GM12878 (cell line): ENCODE data around the gene TMSB10. TPM values are rescaled to one million over a fixed set of nuclear protein-coding genes. Genes with fewer than 3 reads are reported as not detected.

Experiments used
- BHLHE40 ChIP-seq, 2 experiments: fragments of 450-650 bp in 1 of 2; IDR thresholded peaks; 2 replicates each; pipeline ENCODE4 v1.6.1; 2011 to 2017; ENCODE audit warnings: low read depth in 2 of 2, borderline replicate concordance in 1 of 2, improper control_type of control experiment in 1 of 2, low read length in 1 of 2, mild to moderate bottlenecking in 1 of 2
- CREB1 ChIP-seq: IDR thresholded peaks from 2 replicates; pipeline ENCODE4 v1.6.1; 2012; ENCODE audit warnings: low read depth, mild to moderate bottlenecking, inconsistent platforms
- CREM ChIP-seq: IDR thresholded peaks from 2 replicates; pipeline ENCODE4 v1.6.1; 2014; ENCODE audit warnings: antibody characterized with exemption, low read depth
- EP300 ChIP-seq, 2 experiments: fragments of 150-350 bp in 1 of 2; IDR thresholded peaks; 2 replicates each; pipeline ENCODE4 v1.6.1; 2011 to 2012; ENCODE audit warnings: low read depth in 2 of 2, low read length in 2 of 2, borderline replicate concordance in 1 of 2, improper control_type of control experiment in 1 of 2, inconsistent platforms in 1 of 2; ENCODE audit not compliant: control insufficient read depth in 1 of 2
- HDGF ChIP-seq: fragments of 450-650 bp; IDR thresholded peaks from 2 replicates; pipeline ENCODE4 v1.6.1; 2016; ENCODE audit warnings: antibody characterized with exemption
- IRF4 ChIP-seq: IDR thresholded peaks from 2 replicates; pipeline ENCODE4 v1.6.1; 2011; ENCODE audit warnings: low read depth, low read length
- JUNB ChIP-seq: IDR thresholded peaks from 2 replicates; pipeline ENCODE4 v1.6.1; 2016; ENCODE audit warnings: antibody characterized with exemption, mild to moderate bottlenecking
- LARP7 ChIP-seq: fragments of 450-650 bp; IDR thresholded peaks from 2 replicates; pipeline ENCODE4 v1.6.1; 2017; ENCODE audit warnings: mild to moderate bottlenecking
- MYC ChIP-seq: IDR thresholded peaks from 2 replicates; pipeline ENCODE4 v1.6.1; 2011; ENCODE audit warnings: mild to moderate bottlenecking, low read length, moderate library complexity, inconsistent platforms; ENCODE audit not compliant: insufficient read depth, insufficient replicate concordance, insufficient read length, severe bottlenecking
- NR2C2 ChIP-seq: IDR thresholded peaks from 2 replicates; pipeline ENCODE4 v1.6.1; 2011; ENCODE audit warnings: borderline replicate concordance, low read depth; ENCODE audit not compliant: control insufficient read depth, insufficient read length
- PAX5 ChIP-seq: IDR thresholded peaks from 2 replicates; pipeline ENCODE4 v1.6.1; 2011; ENCODE audit warnings: low read depth, low read length, borderline replicate concordance
- RB1 ChIP-seq: fragments of 450-650 bp; formaldehyde crosslinking; IDR thresholded peaks from 2 replicates; pipeline ENCODE4 v1.6.1; 2017; ENCODE audit warnings: mild to moderate bottlenecking, borderline replicate concordance
- RELA ChIP-seq: fragments of 450-650 bp; IDR thresholded peaks from 2 replicates; pipeline ENCODE4 v1.8.0; 2014; ENCODE audit warnings: borderline replicate concordance; ENCODE audit not compliant: partially characterized antibody
- SUPT20H ChIP-seq: IDR thresholded peaks from 2 replicates; pipeline ENCODE4 v1.6.1; 2011; ENCODE audit warnings: low read depth, mild to moderate bottlenecking, low read length, moderate library complexity, borderline replicate concordance; ENCODE audit not compliant: control insufficient read depth
- TAF1 ChIP-seq: IDR thresholded peaks from 2 replicates; pipeline ENCODE4 v1.6.1; 2011; ENCODE audit warnings: mild to moderate bottlenecking, low read depth, low read length, borderline replicate concordance
- TARDBP ChIP-seq: IDR thresholded peaks from 2 replicates; pipeline ENCODE4 v1.6.1; 2016; ENCODE audit warnings: borderline replicate concordance
- TCF12 ChIP-seq: IDR thresholded peaks from 2 replicates; pipeline ENCODE4 v1.6.1; 2011; ENCODE audit warnings: low read depth, mild to moderate bottlenecking, low read length
- TCF7 ChIP-seq: IDR thresholded peaks from 2 replicates; pipeline ENCODE4 v1.6.1; 2014; ENCODE audit warnings: antibody characterized with exemption, borderline replicate concordance
- polyA plus RNA-seq, 11 experiments: library from polyadenylated mRNA; depleted of rRNA in 4 of 11; unstranded in 6 of 11; stranded (reverse) in 5 of 11; fragments of >200 nt; fragmentation: Nextera tagmentation in 4 of 11; fragmentation: Illumina TruSeq in 1 of 11; extraction: Ambion mirVana in 4 of 11; extraction: Trizol in 1 of 11; gene quantifications; 1 replicate in 1 of 11; 2 replicates in 10 of 11; pipeline versions ENCODE4 v1.2.1 to v1.2.3, GENCODE V29; 2011 to 2016; ENCODE audit warnings: inconsistent platforms in 2 of 11, missing spikeins in 2 of 11, low read depth in 1 of 11
- total RNA-seq, 4 experiments: library from RNA; depleted of rRNA in 3 of 4; stranded (reverse); fragments of >200 nt in 3 of 4; fragmentation: Illumina TruSeq in 1 of 4; extraction: Trizol in 1 of 4; gene quantifications; 2 replicates each; pipeline versions ENCODE4 v1.2.1 to v1.2.3, GENCODE V29; 2013 to 2021
- TF ChIP-seq, protein P1 (sequence below): IDR thresholded peaks from 2 replicates; pipeline ENCODE4 v1.6.1; 2011; ENCODE audit warnings: mild to moderate bottlenecking, low read depth, low read length, moderate library complexity; ENCODE audit not compliant: insufficient replicate concordance
- TF ChIP-seq, protein P2 (sequence below): IDR thresholded peaks from 2 replicates; pipeline ENCODE4 v1.6.1; 2012; ENCODE audit warnings: low read depth, low read length, improper control_type of control experiment
- TF ChIP-seq, protein P3 (sequence below): IDR thresholded peaks from 2 replicates; pipeline ENCODE4 v1.6.1; 2011; ENCODE audit warnings: borderline replicate concordance, low read depth, mild to moderate bottlenecking, moderate library complexity, low read length; ENCODE audit not compliant: insufficient read depth, poor library complexity, severe bottlenecking
- TF ChIP-seq, protein P4 (sequence below): fragments of 450-650 bp; IDR thresholded peaks from 2 replicates; pipeline ENCODE4 v1.6.1; 2017; ENCODE audit warnings: borderline replicate concordance
- TF ChIP-seq, protein P5 (sequence below): IDR thresholded peaks from 2 replicates; pipeline ENCODE4 v1.6.1; 2012; ENCODE audit warnings: low read depth, low read length, improper control_type of control experiment

Gene TMSB10
- total and polyA plus RNA-seq, 10 of the 15 experiments (the other 5 are each of a cell fraction or from before 2014, with no cell fraction given): 1,406 to 4,860 (median 3,381) TPM

DNA sequence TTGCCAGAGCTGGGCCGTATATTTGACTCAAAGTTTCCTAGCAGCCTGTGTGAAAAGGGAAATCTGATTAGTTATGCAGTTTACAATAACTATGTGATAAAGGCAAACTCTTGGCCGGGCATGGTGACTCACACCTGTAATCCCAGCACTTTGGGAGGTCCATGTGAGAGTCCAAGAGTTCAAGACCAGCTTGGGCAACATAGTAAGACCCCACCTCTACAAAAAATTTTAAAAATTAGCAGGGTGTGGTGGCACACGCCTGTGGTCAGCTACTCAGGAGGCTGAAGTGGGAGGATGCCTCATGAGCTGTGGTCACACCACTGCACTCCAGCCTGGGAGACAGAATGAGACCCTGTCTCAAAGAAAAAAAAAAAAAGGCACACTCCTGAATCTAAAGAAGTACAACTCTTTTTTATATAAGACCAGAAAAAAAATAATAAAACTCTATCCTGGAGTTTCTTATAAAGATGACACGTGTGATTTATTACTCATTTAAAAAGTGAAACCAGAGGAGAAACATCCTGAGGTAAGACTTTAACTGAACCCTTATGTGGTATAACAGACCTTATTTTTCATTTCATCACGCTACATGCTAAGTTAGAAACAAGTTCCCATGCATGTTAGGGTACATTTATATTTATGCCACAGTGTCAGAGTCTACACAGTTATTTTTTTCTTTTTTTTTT is 32.9 kb downstream of the TMSB10 start (continued):
- TF ChIP-seq BHLHE40 (IDR thresholded peaks at IDR 0.05; ENCODE audit: borderline replicate concordance in 1 of 2, low read depth in 2 of 2, low read length in 1 of 2) (peak; percentile 67 to 68), RELA (no peak), CREM (peak; percentile 48; the same call in 1 of the 2 replicates), NR2C2 (no peak), PAX5 (0 out of 2 replicates have a peak, but pooled peaks have one; percentile 5), TCF7 (peak; percentile 41; the same call in 1 of the 2 replicates), IRF4 (peak; percentile 80), MYC (no peak), TAF1 (no peak), JUNB (peak; percentile 93), LARP7 (no peak), EP300 (IDR thresholded peaks at IDR 0.05; ENCODE audit: borderline replicate concordance in 1 of 2, control insufficient read depth in 1 of 2, low read depth in 2 of 2, low read length in 2 of 2) (peak; percentile 31 to 68; a peak in 2 of 4 replicates), CREB1 (no peak; the same call in 1 of the 2 replicates), TCF12 (peak; percentile 34; the same call in 1 of the 2 replicates), SUPT20H (no peak), HDGF (no peak), TARDBP (no peak), RB1 (no peak)
- TF ChIP-seq, protein P1, sequence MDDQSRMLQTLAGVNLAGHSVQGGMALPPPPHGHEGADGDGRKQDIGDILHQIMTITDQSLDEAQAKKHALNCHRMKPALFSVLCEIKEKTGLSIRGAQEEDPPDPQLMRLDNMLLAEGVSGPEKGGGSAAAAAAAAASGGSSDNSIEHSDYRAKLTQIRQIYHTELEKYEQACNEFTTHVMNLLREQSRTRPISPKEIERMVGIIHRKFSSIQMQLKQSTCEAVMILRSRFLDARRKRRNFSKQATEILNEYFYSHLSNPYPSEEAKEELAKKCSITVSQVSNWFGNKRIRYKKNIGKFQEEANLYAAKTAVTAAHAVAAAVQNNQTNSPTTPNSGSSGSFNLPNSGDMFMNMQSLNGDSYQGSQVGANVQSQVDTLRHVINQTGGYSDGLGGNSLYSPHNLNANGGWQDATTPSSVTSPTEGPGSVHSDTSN: no peak
- TF ChIP-seq, protein P2, sequence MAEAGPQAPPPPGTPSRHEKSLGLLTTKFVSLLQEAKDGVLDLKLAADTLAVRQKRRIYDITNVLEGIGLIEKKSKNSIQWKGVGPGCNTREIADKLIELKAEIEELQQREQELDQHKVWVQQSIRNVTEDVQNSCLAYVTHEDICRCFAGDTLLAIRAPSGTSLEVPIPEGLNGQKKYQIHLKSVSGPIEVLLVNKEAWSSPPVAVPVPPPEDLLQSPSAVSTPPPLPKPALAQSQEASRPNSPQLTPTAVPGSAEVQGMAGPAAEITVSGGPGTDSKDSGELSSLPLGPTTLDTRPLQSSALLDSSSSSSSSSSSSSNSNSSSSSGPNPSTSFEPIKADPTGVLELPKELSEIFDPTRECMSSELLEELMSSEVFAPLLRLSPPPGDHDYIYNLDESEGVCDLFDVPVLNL: no peak
- TF ChIP-seq, protein P3, sequence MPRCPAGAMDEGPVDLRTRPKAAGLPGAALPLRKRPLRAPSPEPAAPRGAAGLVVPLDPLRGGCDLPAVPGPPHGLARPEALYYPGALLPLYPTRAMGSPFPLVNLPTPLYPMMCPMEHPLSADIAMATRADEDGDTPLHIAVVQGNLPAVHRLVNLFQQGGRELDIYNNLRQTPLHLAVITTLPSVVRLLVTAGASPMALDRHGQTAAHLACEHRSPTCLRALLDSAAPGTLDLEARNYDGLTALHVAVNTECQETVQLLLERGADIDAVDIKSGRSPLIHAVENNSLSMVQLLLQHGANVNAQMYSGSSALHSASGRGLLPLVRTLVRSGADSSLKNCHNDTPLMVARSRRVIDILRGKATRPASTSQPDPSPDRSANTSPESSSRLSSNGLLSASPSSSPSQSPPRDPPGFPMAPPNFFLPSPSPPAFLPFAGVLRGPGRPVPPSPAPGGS: peak; percentile 95
- TF ChIP-seq, protein P4, sequence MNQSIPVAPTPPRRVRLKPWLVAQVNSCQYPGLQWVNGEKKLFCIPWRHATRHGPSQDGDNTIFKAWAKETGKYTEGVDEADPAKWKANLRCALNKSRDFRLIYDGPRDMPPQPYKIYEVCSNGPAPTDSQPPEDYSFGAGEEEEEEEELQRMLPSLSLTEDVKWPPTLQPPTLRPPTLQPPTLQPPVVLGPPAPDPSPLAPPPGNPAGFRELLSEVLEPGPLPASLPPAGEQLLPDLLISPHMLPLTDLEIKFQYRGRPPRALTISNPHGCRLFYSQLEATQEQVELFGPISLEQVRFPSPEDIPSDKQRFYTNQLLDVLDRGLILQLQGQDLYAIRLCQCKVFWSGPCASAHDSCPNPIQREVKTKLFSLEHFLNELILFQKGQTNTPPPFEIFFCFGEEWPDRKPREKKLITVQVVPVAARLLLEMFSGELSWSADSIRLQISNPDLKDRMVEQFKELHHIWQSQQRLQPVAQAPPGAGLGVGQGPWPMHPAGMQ: no peak
- TF ChIP-seq, protein P5, sequence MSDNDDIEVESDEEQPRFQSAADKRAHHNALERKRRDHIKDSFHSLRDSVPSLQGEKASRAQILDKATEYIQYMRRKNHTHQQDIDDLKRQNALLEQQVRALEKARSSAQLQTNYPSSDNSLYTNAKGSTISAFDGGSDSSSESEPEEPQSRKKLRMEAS: no peak
